Esophagus mucosa (tissue), 1 donor: Measurements from ENCODE around the gene MYMK. TPM values are rescaled to one million over a fixed set of nuclear protein-coding genes. Genes with fewer than 3 reads are reported as not detected.

Source experiments
- total RNA-seq: library from RNA; stranded (reverse); gene quantifications from one replicate; pipeline ENCODE4 v1.2.4, GENCODE V29; 2023
- donor health status: DM: yes; HTN: yes; CAD: no.

The MYMK gene
- total RNA-seq, 1 donor from 2014 or later = not detected

Other genes starting within 250 kb of the MYMK start
- 7.3 TPM for gene ABO, start 249.8 kb downstream of the MYMK start, total RNA-seq
- gene SURF6, start 188.8 kb downstream of the MYMK start, total RNA-seq = 9.9 TPM
- gene MED22, start 176.8 kb downstream of the MYMK start, total RNA-seq = 10.8 TPM
- gene RPL7A, start 176.7 kb downstream of the MYMK start, total RNA-seq = 2,377 TPM
- gene SURF1, start 168.5 kb downstream of the MYMK start, total RNA-seq = 25.4 TPM
- gene SURF2, start 168.4 kb downstream of the MYMK start, total RNA-seq = 25.6 TPM
- gene SURF4, start 148.9 kb downstream of the MYMK start, total RNA-seq = 87.2 TPM
- gene STKLD1, start 148.6 kb downstream of the MYMK start, total RNA-seq = 0.40 TPM
- gene REXO4, start 106.9 kb downstream of the MYMK start, total RNA-seq = 13.7 TPM
- gene ADAMTS13, start 102.6 kb downstream of the MYMK start, total RNA-seq = 0.92 TPM
- gene CACFD1, start 65.0 kb downstream of the MYMK start, total RNA-seq = 7.4 TPM
- gene SLC2A6, start 45.9 kb downstream of the MYMK start, total RNA-seq = 0.80 TPM
- 0.88 TPM for gene ADAMTSL2, start 9.7 kb upstream of the MYMK start, total RNA-seq
- not detected for gene FAM163B, start 84.4 kb upstream of the MYMK start, total RNA-seq
- not detected for gene DBH, start 111.4 kb upstream of the MYMK start, total RNA-seq
- 0.12 TPM for gene SARDH, start 213.4 kb upstream of the MYMK start, total RNA-seq